GM12878 (cell line): ENCODE measurements around the gene TDP1. TPM values are rescaled to one million over a fixed set of nuclear protein-coding genes. Genes with fewer than 3 reads are reported as not detected.

ENCODE experiments used
- CHD4 ChIP-seq: fragments of 200-600 bp; sonication (generic); IDR thresholded peaks from 2 replicates; pipeline ENCODE4 v1.6.1; 2016; ENCODE audit warnings: mild to moderate bottlenecking
- NFYA ChIP-seq: IDR thresholded peaks from 2 replicates; pipeline ENCODE4 v1.6.1; 2011; ENCODE audit warnings: low read depth, mild to moderate bottlenecking, low read length, improper control_type of control experiment, borderline replicate concordance
- SPI1 ChIP-seq: IDR thresholded peaks from 2 replicates; pipeline ENCODE4 v1.6.1; 2011; ENCODE audit warnings: low read depth, mild to moderate bottlenecking, low read length, moderate library complexity, borderline replicate concordance; ENCODE audit not compliant: insufficient read depth
- TAF1 ChIP-seq: IDR thresholded peaks from 2 replicates; pipeline ENCODE4 v1.6.1; 2011; ENCODE audit warnings: mild to moderate bottlenecking, low read depth, low read length, borderline replicate concordance
- WRNIP1 ChIP-seq: IDR thresholded peaks from 2 replicates; pipeline ENCODE4 v1.6.1; 2011; ENCODE audit warnings: low read depth, low read length, improper control_type of control experiment, borderline replicate concordance
- YBX1 ChIP-seq: fragments of 450-650 bp; IDR thresholded peaks from 2 replicates; pipeline ENCODE4 v1.6.1; 2016; ENCODE audit warnings: antibody characterized with exemption
- ZNF592 ChIP-seq: fragments of 450-650 bp; IDR thresholded peaks from 2 replicates; pipeline ENCODE4 v1.6.1; 2017; ENCODE audit warnings: mild to moderate bottlenecking, moderate library complexity
- polyA plus RNA-seq, 11 experiments: library from polyadenylated mRNA; depleted of rRNA in 4 of 11; unstranded in 6 of 11; stranded (reverse) in 5 of 11; fragments of >200 nt; fragmentation: Nextera tagmentation in 4 of 11; fragmentation: Illumina TruSeq in 1 of 11; extraction: Ambion mirVana in 4 of 11; extraction: Trizol in 1 of 11; gene quantifications; 1 replicate in 1 of 11; 2 replicates in 10 of 11; pipeline versions ENCODE4 v1.2.1 to v1.2.3, GENCODE V29; 2011 to 2016; ENCODE audit warnings: inconsistent platforms in 2 of 11, missing spikeins in 2 of 11, low read depth in 1 of 11
- total RNA-seq, 4 experiments: library from RNA; depleted of rRNA in 3 of 4; stranded (reverse); fragments of >200 nt in 3 of 4; fragmentation: Illumina TruSeq in 1 of 4; extraction: Trizol in 1 of 4; gene quantifications; 2 replicates each; pipeline versions ENCODE4 v1.2.1 to v1.2.3, GENCODE V29; 2013 to 2021
- TF ChIP-seq, protein P1 (sequence below): IDR thresholded peaks from 2 replicates; pipeline ENCODE4 v1.6.1; 2011; ENCODE audit warnings: borderline replicate concordance, low read depth, mild to moderate bottlenecking, moderate library complexity, mixed read lengths, low read length; ENCODE audit not compliant: insufficient read depth; ENCODE audit errors: extremely low read length
- TF ChIP-seq, protein P2 (sequence below): IDR thresholded peaks from 2 replicates; pipeline ENCODE4 v1.6.1; 2011; ENCODE audit warnings: mild to moderate bottlenecking, low read depth, low read length, moderate library complexity; ENCODE audit not compliant: insufficient replicate concordance

TDP1 gene
- total and polyA plus RNA-seq, 10 of the 15 experiments (the other 5 are each of a cell fraction or from before 2014, with no cell fraction given): 40.2 to 60.4 (median 54.1) TPM

GRCh38 chr14:89906000-89906399, 49.7 kb upstream of the TDP1 start (continued):
- TF ChIP-seq CHD4 (no peak), WRNIP1 (no peak), YBX1 (no peak), SPI1 (no peak), TAF1 (no peak), NFYA (no peak), ZNF592 (no peak)
- TF ChIP-seq, protein P1, sequence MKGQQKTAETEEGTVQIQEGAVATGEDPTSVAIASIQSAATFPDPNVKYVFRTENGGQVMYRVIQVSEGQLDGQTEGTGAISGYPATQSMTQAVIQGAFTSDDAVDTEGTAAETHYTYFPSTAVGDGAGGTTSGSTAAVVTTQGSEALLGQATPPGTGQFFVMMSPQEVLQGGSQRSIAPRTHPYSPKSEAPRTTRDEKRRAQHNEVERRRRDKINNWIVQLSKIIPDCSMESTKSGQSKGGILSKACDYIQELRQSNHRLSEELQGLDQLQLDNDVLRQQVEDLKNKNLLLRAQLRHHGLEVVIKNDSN: no peak
- TF ChIP-seq, protein P2, sequence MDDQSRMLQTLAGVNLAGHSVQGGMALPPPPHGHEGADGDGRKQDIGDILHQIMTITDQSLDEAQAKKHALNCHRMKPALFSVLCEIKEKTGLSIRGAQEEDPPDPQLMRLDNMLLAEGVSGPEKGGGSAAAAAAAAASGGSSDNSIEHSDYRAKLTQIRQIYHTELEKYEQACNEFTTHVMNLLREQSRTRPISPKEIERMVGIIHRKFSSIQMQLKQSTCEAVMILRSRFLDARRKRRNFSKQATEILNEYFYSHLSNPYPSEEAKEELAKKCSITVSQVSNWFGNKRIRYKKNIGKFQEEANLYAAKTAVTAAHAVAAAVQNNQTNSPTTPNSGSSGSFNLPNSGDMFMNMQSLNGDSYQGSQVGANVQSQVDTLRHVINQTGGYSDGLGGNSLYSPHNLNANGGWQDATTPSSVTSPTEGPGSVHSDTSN: no peak
